ENCODE results near the gene CLIC4. TPM values are rescaled to one million over a fixed set of nuclear protein-coding genes. Genes with fewer than 3 reads are reported as not detected.

CLIC4 gene
- total and polyA plus RNA-seq, 9 of the 15 experiments (the other 6 are each of a cell fraction or from before 2014, with no cell fraction given), result 16.0 to 67.5 (median 38.4) TPM

DNA sequence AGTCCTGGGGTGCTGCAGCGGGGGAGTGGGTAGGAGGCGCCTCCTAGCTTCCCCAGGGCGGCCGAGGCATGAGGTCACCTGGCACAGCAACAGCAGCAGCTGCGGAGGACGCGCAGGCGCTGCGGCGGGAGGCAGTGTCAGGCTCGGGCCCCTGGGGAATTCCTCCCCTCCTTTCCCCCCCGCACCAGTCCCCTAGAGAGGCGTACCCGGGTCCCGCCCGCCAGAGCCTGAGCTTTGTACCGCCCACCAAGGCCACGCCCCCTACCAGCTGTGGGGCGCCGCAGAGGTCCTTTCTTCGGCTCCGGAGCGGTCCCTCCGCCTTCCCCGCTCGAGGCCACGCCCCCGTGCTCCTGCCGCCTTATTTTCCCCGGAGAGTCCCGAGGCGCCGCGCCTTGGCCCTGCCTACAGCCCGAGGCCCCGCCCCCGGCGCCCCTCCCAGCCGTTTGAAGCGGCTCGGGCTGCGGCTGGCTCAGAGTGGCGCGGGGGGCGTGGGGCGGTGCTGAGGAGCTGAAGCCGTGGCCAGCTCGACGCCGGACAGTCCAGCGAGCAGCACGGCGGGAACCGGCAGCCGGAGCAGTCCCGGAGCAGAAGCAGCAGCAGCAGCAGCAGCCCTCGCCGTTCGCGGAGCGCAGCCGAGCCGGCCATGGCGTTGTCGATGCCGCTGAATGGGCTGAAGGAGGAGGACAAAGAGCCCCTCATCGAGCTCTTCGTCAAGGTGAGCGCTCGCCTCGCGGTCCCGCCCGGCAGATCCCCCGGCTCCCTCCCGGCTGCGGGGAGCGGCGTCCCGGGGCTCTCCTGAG, at the start of gene CLIC4 (continued):
- TF ChIP-seq E2F4 (CRISPR knock-in tag; IDR thresholded peaks at IDR 0.05; ENCODE audit: low read depth) (peak; percentile 75), GATAD2A (IDR thresholded peaks at IDR 0.05) (no peak), CUX1 (CRISPR knock-in tag; IDR thresholded peaks at IDR 0.05) (no peak), NR2C1 (IDR thresholded peaks at IDR 0.05) (no peak), NR2C1 (tag; IDR thresholded peaks at IDR 0.05) (peak; percentile 37; the same call in 1 of the 2 replicates), SOX6 (IDR thresholded peaks at IDR 0.05) (peak; percentile 71), HMG20A (CRISPR knock-in tag; conservative IDR thresholded peaks at IDR 0.05) (no peak), BRCA1 (IDR thresholded peaks at IDR 0.05) (no peak), BRCA1 (CRISPR knock-in tag; IDR thresholded peaks at IDR 0.05) (no peak), ZNF436 (CRISPR knock-in tag; IDR thresholded peaks at IDR 0.05) (no peak), ZKSCAN8 (CRISPR knock-in tag; IDR thresholded peaks at IDR 0.05) (no peak), FOXO4 (CRISPR knock-in tag; IDR thresholded peaks at IDR 0.05) (no peak), ZNF586 (CRISPR knock-in tag; conservative IDR thresholded peaks at IDR 0.05) (no peak), EHMT2 (IDR thresholded peaks at IDR 0.05) (no peak), IRF2 (CRISPR knock-in tag; IDR thresholded peaks at IDR 0.05) (no peak)
- TF ChIP-seq, protein P1, sequence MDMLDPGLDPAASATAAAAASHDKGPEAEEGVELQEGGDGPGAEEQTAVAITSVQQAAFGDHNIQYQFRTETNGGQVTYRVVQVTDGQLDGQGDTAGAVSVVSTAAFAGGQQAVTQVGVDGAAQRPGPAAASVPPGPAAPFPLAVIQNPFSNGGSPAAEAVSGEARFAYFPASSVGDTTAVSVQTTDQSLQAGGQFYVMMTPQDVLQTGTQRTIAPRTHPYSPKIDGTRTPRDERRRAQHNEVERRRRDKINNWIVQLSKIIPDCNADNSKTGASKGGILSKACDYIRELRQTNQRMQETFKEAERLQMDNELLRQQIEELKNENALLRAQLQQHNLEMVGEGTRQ (CRISPR knock-in tag; IDR thresholded peaks at IDR 0.05), result no peak; the same call in 1 of the 2 replicates
- TF ChIP-seq, protein P2, sequence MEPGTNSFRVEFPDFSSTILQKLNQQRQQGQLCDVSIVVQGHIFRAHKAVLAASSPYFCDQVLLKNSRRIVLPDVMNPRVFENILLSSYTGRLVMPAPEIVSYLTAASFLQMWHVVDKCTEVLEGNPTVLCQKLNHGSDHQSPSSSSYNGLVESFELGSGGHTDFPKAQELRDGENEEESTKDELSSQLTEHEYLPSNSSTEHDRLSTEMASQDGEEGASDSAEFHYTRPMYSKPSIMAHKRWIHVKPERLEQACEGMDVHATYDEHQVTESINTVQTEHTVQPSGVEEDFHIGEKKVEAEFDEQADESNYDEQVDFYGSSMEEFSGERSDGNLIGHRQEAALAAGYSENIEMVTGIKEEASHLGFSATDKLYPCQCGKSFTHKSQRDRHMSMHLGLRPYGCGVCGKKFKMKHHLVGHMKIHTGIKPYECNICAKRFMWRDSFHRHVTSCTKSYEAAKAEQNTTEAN (CRISPR knock-in tag; IDR thresholded peaks at IDR 0.05), result peak; percentile 38; the same call in 1 of the 2 replicates

Measured in K562 (cell line).